HepG2 (cell line): ENCODE results near the gene PNPLA2. TPM values are rescaled to one million over a fixed set of nuclear protein-coding genes. Genes with fewer than 3 reads are reported as not detected.

Experiments used
- ATAC-seq: fragments of 200-7000 bp; cut with Tn5 transposase; 3 replicates; pipeline ENCODE4 v1.9.1; 2020; ENCODE audit warnings: mild to moderate bottlenecking, moderate library complexity
- BruUV-seq: library from RNA; stranded (reverse); fragments of 400-500 nt; replicated peaks from 2 replicates; lab custom pipeline; 2021; lab: Mats Ljungman, UMichigan
- CTCF ChIA-PET: fragments of 300-600 bp; formaldehyde crosslinking; extraction: SDS; loops from one replicate; lab custom pipeline; 2021; ENCODE audit warnings: low total read pairs, inconsistent platforms, low intra/inter-chr PET ratio; lab: Yijun Ruan, JAX
- POLR2A ChIA-PET: fragments of 350-600 bp; sonication (Branson Sonifier 250); formaldehyde crosslinking; loops from one replicate; lab custom pipeline; 2020; ENCODE audit warnings: antibody characterized with exemption, inconsistent platforms; lab: Yijun Ruan, JAX
- DNase-seq: peaks from one replicate; pipeline ENCODE4 v3.0.0-alpha.2; 2015; ENCODE audit warnings: low spot score
- FAIRE-seq: peaks from 3 replicates; lab custom pipeline; 2011; peaks lifted over from hg19 to GRCh38; lab: Jason Lieb, UNC
- H2AFZ ChIP-seq: one replicate; pipeline ENCODE4 v1.6.1; 2011; ENCODE audit warnings: low read length, inconsistent platforms
- H3K27ac ChIP-seq: fragments of 300-600 bp; 3 replicates; pipeline ENCODE4 v1.8.0; 2011; ENCODE audit warnings: mixed run types, mild to moderate bottlenecking, mixed read lengths, low read length, inconsistent platforms; ENCODE audit not compliant: insufficient read depth; ENCODE audit errors: extremely low read length
- H3K27me3 ChIP-seq, 2 experiments: fragments of 200-600 bp in 1 of 2; 2 replicates in 1 of 2; 3 replicates in 1 of 2; pipeline versions ENCODE4 v1.6.0 to v1.8.0; 2011; ENCODE audit warnings: low read length in 2 of 2, mild to moderate bottlenecking in 2 of 2, moderate library complexity in 2 of 2, inconsistent platforms in 1 of 2; ENCODE audit not compliant: insufficient read depth in 2 of 2, control insufficient read depth in 1 of 2
- H3K36me3 ChIP-seq, 2 experiments: fragments of 200-600 bp in 1 of 2; replicated peaks in 1 of 2; 2 replicates in 1 of 2; 3 replicates in 1 of 2; pipeline versions ENCODE4 v1.5.1 to v1.8.0; 2011; ENCODE audit warnings: low read length in 2 of 2, inconsistent platforms in 1 of 2; ENCODE audit not compliant: insufficient read depth in 2 of 2, control insufficient read depth in 1 of 2
- H3K4me1 ChIP-seq: 2 replicates; pipeline ENCODE4 v1.5.1; 2012; ENCODE audit warnings: low read length, inconsistent platforms; ENCODE audit not compliant: insufficient read depth
- H3K4me2 ChIP-seq: 2 replicates; pipeline ENCODE4 v1.6.0; 2011; ENCODE audit warnings: low read depth, low read length, inconsistent platforms
- H3K4me3 ChIP-seq, 3 experiments: fragments of 200-600 bp in 1 of 3; sonication (generic), shearing (Covaris generic) in 1 of 3; replicated peaks in 1 of 3; 2 replicates each; pipeline ENCODE4 v1.5.1; 2011 to 2016; ENCODE audit warnings: low read length in 3 of 3, inconsistent platforms in 2 of 3, low read depth in 2 of 3, mild to moderate bottlenecking in 2 of 3, control low read depth in 1 of 3, mixed read lengths in 1 of 3; ENCODE audit not compliant: insufficient read depth in 1 of 3
- H3K79me2 ChIP-seq: one replicate; pipeline ENCODE4 v1.6.1; 2011; ENCODE audit warnings: low read length, inconsistent platforms; ENCODE audit not compliant: insufficient read depth
- H3K9ac ChIP-seq: 2 replicates; pipeline ENCODE4 v1.6.0; 2011; ENCODE audit warnings: mild to moderate bottlenecking, low read depth, low read length, inconsistent platforms; ENCODE audit not compliant: insufficient read depth
- H3K9me3 ChIP-seq: 2 replicates; pipeline ENCODE4 v1.5.1; 2012; ENCODE audit warnings: mild to moderate bottlenecking, low read length
- H4K20me1 ChIP-seq: 2 replicates; pipeline ENCODE4 v1.6.0; 2011; ENCODE audit warnings: inconsistent platforms, mild to moderate bottlenecking, low read length, moderate library complexity; ENCODE audit not compliant: insufficient read depth
- AGO1 ChIP-seq: fragments of 200-400 bp; formaldehyde crosslinking; IDR thresholded peaks from 2 replicates; pipeline ENCODE4 v1.6.1; 2017; ENCODE audit warnings: mild to moderate bottlenecking, low read depth, low read length, moderate library complexity; ENCODE audit not compliant: poor library complexity, severe bottlenecking
- AGO2 ChIP-seq: fragments of 200-400 bp; formaldehyde crosslinking; optimal IDR thresholded peaks from 2 replicates; pipeline ENCODE3; 2017; ENCODE audit warnings: mild to moderate bottlenecking, low read depth, low read length, moderate library complexity
- ARHGAP35 ChIP-seq: sonication (generic); formaldehyde crosslinking; IDR thresholded peaks from 2 replicates; pipeline ENCODE4 v1.9.0; 2022; ENCODE audit warnings: mild to moderate bottlenecking, inconsistent platforms, moderate library complexity, missing genetic modification reagents, borderline replicate concordance
- ASH2L ChIP-seq: fragments of 300-600, 200-600 bp; sonication (generic); IDR thresholded peaks from 2 replicates; pipeline ENCODE4 v1.7.0; 2017; ENCODE audit warnings: low read depth, mild to moderate bottlenecking, moderate library complexity, mixed read lengths, low read length; ENCODE audit not compliant: insufficient read length
- ATF7 ChIP-seq, 2 experiments: fragments of 450-650 bp in 1 of 2; sonication (generic) in 1 of 2; formaldehyde crosslinking in 1 of 2; IDR thresholded peaks; 2 replicates each; pipeline versions ENCODE4 v1.4.0 to v1.6.1; 2016 to 2020; ENCODE audit warnings: antibody characterized with exemption in 1 of 2, mild to moderate bottlenecking in 1 of 2, missing genetic modification reagents in 1 of 2
- EEA1 ChIP-seq: sonication (generic); formaldehyde crosslinking; IDR thresholded peaks from 2 replicates; pipeline ENCODE4 v1.5.1; 2020; ENCODE audit warnings: mild to moderate bottlenecking, missing genetic modification reagents, borderline replicate concordance
- EED ChIP-seq: sonication (generic); formaldehyde crosslinking; IDR thresholded peaks from 2 replicates; pipeline ENCODE4 v1.5.0; 2020; ENCODE audit warnings: mild to moderate bottlenecking, missing genetic modification reagents
- HNRNPL ChIP-seq: fragments of 200-400 bp; formaldehyde crosslinking; IDR thresholded peaks from 2 replicates; pipeline ENCODE4 v1.6.1; 2017; ENCODE audit warnings: mild to moderate bottlenecking, low read depth, low read length
- HNRNPLL ChIP-seq: fragments of 200-400 bp; formaldehyde crosslinking; IDR thresholded peaks from 2 replicates; pipeline ENCODE4 v1.6.1; 2017; ENCODE audit warnings: mild to moderate bottlenecking, low read depth, low read length; ENCODE audit not compliant: poor library complexity, severe bottlenecking
- POLR2A ChIP-seq, 2 experiments: IDR thresholded peaks; 2 replicates each; pipeline ENCODE4 v1.6.1; 2011; ENCODE audit warnings: low read depth in 2 of 2, low read length in 2 of 2, mild to moderate bottlenecking in 1 of 2, moderate library complexity in 1 of 2; ENCODE audit not compliant: insufficient read depth in 1 of 2
- RBFOX2 ChIP-seq: fragments of 200-400 bp; formaldehyde crosslinking; IDR thresholded peaks from 2 replicates; pipeline ENCODE4 v1.6.1; 2017; ENCODE audit warnings: low read depth, mild to moderate bottlenecking, low read length
- SP2 ChIP-seq: sonication (generic); formaldehyde crosslinking; IDR thresholded peaks from 2 replicates; pipeline ENCODE4 v1.5.1; 2020; ENCODE audit warnings: mild to moderate bottlenecking, missing genetic modification reagents
- XRCC5 ChIP-seq: fragments of 200-400 bp; formaldehyde crosslinking; optimal IDR thresholded peaks from 2 replicates; pipeline ENCODE3; 2017; ENCODE audit warnings: mild to moderate bottlenecking, low read length
- ZBTB4 ChIP-seq: sonication (generic); formaldehyde crosslinking; IDR thresholded peaks from 2 replicates; pipeline ENCODE4 v1.4.0; 2020; ENCODE audit warnings: missing genetic modification reagents, mild to moderate bottlenecking, borderline replicate concordance
- ZMYM3 ChIP-seq: sonication (generic); formaldehyde crosslinking; IDR thresholded peaks from 2 replicates; pipeline ENCODE4 v1.5.1; 2020; ENCODE audit warnings: mild to moderate bottlenecking, missing genetic modification reagents
- ZNF350 ChIP-seq: sonication (generic); formaldehyde crosslinking; IDR thresholded peaks from 2 replicates; pipeline ENCODE4 v1.4.0; 2020; ENCODE audit warnings: mild to moderate bottlenecking, low read depth, missing genetic modification reagents, borderline replicate concordance
- ZNF644 ChIP-seq: IDR thresholded peaks from 2 replicates; pipeline ENCODE4 v1.6.1; 2016; ENCODE audit warnings: low read depth
- WGBS: methylation state at CpG from one replicate; pipeline ENCODE4 v1.1.6; 2017; ENCODE audit warnings: low lambda C conversion rate; 5-methylcytosine and 5-hydroxymethylcytosine counted together
- in situ Hi-C: cut with HindIII; loops from 2 replicates; pipeline ENCODE4 v1.10.0; 2017; ENCODE audit warnings: low pct_unique_long_range_greater_than_20kb; ENCODE audit not compliant: extremely low pct_ligation_motif_present
- intact Hi-C: fragments of 100-400 bp; cut with micrococcal nuclease; formaldehyde crosslinking; loops from one replicate; pipeline ENCODE4 v1.10.0; 2022; ENCODE audit not compliant: unreplicated experiment
- polyA plus RNA-seq, 8 experiments: library from polyadenylated mRNA; depleted of rRNA in 3 of 8; stranded (reverse) in 7 of 8; unstranded in 1 of 8; fragments of >200 nt; fragmentation: Illumina TruSeq in 4 of 8; extraction: Trizol in 4 of 8; gene quantifications; 2 replicates each; pipeline versions ENCODE4 v1.2.1 to v1.2.3, GENCODE V29; 2011 to 2016; ENCODE audit warnings: low read depth in 4 of 8, missing spikeins in 1 of 8, mixed read lengths in 1 of 8; ENCODE audit not compliant: insufficient read depth in 1 of 8
- total RNA-seq, 5 experiments: library from RNA; depleted of rRNA; stranded (reverse); fragments of >200 nt; fragmentation: Illumina TruSeq; extraction: Trizol; gene quantifications; 2 replicates each; pipeline ENCODE4 v1.2.3, GENCODE V29; 2016; ENCODE audit warnings: low read depth in 1 of 5

PNPLA2 gene
- total and polyA plus RNA-seq, 2 of the 13 experiments (the other 11 are each of a cell fraction or from before 2014, with no cell fraction given) = 10.5 to 43.2 TPM

DNA sequence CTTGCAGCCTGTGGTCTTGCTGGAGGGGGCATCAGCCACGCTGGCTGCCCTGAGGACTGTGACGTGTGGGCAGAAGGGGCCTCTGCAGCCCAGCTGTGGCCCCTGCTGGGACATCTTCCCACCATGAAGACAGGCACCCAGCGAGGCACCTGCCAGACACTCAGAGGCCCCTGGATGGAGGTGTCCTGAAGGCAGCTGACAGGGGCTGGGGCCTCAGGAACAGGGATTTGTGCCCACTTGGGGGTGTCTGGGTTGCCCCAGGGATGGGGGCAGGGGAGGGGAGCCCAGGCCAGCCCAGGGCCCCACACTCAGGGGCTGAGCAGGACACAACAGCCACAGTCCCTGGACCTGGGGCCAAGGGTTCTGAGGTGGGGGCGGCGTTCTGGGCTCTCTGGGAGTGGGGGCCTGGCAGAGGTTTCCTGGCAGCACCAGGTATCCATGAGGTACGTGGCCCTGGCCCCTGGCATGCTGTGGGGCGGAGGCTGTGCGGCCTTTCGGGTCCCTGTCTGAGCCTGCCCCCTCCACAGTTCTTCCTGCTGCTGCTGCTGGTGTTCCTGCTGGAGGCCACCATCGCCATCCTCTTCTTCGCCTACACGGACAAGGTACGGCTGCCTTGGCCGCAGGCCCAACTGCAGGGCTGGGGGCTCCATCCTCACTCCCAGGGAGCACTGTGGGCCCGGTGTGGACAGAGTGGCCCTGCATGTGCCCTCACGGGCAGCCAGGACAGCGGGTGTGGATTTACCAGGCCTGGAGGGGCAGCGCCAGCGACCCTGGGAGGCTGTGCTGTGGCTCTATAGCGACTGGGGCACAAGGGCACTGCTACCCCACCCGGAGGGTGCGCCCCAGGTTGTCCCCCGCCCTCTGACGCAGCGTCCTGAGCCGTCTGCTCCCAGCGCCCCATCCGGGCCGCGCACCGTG, 45.5 kb downstream of the PNPLA2 start:
- Histone ChIP-seq H3K27me3 (no peaks in the 10 kb centered on the region), H4K20me1 (no peaks in the 10 kb centered on the region), H3K4me3 (no peak overlapping the region), H3K9me3 (no peaks in the 10 kb centered on the region), H3K79me2 (no peaks in the 10 kb centered on the region), H3K4me2 (no peak overlapping the region), H3K27ac (no peak overlapping the region), H3K4me1 (no peaks in the 10 kb centered on the region), H3K36me3 (peaks cover 3% of the 10 kb centered on the region in 2 experiments; a peak in 2 of 5 replicates), H2AFZ (no peak overlapping the region), H3K9ac (no peak overlapping the region)
- TF ChIP-seq XRCC5 = no peak
- TF ChIP-seq SP2 = no peak
- no peak for TF ChIP-seq ARHGAP35 (CRISPR knock-in tag)
- TF ChIP-seq ATF7 (IDR thresholded peaks at IDR 0.05) = no peak
- TF ChIP-seq ATF7 (CRISPR knock-in tag; IDR thresholded peaks at IDR 0.05) = no peak
- TF ChIP-seq RBFOX2 = peak; percentile 48
- no peak for TF ChIP-seq EED
- TF ChIP-seq AGO2 = peak; percentile 62
- 0 out of 4 replicates have a peak, but pooled peaks of 1 of the 2 experiments have one; percentile 32 for TF ChIP-seq POLR2A (IDR thresholded peaks at IDR 0.05; ENCODE audit: insufficient read depth in 1 of 2, low read depth in 2 of 2, low read length in 2 of 2)
- no peak for TF ChIP-seq ZBTB4
- TF ChIP-seq ZNF350 (CRISPR knock-in tag) = no peak
- no peak for TF ChIP-seq ASH2L
- TF ChIP-seq AGO1 = peak; percentile 92
- no peak for TF ChIP-seq ZMYM3
- TF ChIP-seq HNRNPLL = no peak
- no peak for TF ChIP-seq ZNF644
- TF ChIP-seq HNRNPL = 0 out of 2 replicates have a peak, but pooled peaks have one; percentile 40
- TF ChIP-seq EEA1 = 0 out of 2 replicates have a peak, but pooled peaks have one; percentile 38
- in situ Hi-C loops = no loop called here
- ATAC-seq (peak; percentile 1; the same call in 2 of the 3 replicates), DNase-seq (no peak), FAIRE-seq (no peak)
- WGBS = 95% methylated on average over 11 of the region's 31 CpGs
- ChIA-PET POLR2A (interaction anchor here (1.0 to 1.3 kb wide), 2 partner anchors 20 to 625 kb away, joined by 3 read pairs; no protein-coding TSS in a partner anchor), CTCF (no interaction called here)
- no TSS peak for BruUV-seq
- intact Hi-C loops = no loop called here
